PC-3 (cell line): ENCODE measurements around the gene NR1D1.

Source experiments
- CTCF ChIP-seq: fragments of 300-600 bp; sonication (generic); conservative IDR thresholded peaks from 2 replicates; pipeline ENCODE4 v1.5.1; 2017; ENCODE audit warnings: antibody characterized with exemption, low read depth, mild to moderate bottlenecking, low read length
- EZH2 ChIP-seq: fragments of 300-600 bp; sonication (generic); IDR thresholded peaks from one replicate; pipeline ENCODE4 v1.6.1; 2017; ENCODE audit warnings: antibody characterized with exemption, mild to moderate bottlenecking, low read length; ENCODE audit not compliant: unreplicated experiment

GRCh38 chr17:40074871-40075200, 25.6 kb downstream of the NR1D1 start:
- TF ChIP-seq EZH2 (no peak), CTCF (no peak)
